ENCODE data around the gene CLDN2.
"Not testable (repeated sequence)": the region's sequence is repeated elsewhere in the genome, so short reads cannot be mapped to it uniquely, and the experiment has no call there.

CLDN2 gene, protein sequence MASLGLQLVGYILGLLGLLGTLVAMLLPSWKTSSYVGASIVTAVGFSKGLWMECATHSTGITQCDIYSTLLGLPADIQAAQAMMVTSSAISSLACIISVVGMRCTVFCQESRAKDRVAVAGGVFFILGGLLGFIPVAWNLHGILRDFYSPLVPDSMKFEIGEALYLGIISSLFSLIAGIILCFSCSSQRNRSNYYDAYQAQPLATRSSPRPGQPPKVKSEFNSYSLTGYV

DNA sequence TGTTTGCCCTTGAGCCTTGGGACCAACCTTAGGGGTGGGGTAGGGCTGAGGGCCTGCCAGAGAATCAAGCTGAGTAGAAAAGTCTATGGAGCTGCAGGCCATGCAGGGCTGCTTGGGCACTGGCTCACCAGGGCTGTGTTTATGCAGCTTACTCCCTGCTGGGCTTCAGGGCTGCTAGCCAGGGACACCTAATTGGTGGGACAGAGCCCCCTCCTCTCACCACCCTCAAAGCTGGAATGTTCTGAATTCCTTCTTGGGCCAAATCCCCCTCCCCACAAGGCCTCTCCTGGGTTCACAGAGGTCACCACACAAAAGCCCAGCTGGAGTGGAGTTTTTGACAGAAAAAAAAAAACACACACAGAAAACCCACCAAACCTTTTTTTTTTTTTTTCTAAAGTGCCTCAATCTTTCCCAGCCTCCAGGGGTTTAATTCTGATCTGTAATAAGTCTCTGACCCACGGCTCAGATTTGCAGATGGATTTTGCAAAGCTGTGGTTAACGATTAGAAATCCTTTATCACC lies at the start of gene CLDN2:
Gene CLDN2, plus strand, starts transcription at position 471 of the 521 bp plus-strand sequence. CDS start 7,827 bp downstream, outside the sequence.
- no peak for DNase-seq

DNA sequence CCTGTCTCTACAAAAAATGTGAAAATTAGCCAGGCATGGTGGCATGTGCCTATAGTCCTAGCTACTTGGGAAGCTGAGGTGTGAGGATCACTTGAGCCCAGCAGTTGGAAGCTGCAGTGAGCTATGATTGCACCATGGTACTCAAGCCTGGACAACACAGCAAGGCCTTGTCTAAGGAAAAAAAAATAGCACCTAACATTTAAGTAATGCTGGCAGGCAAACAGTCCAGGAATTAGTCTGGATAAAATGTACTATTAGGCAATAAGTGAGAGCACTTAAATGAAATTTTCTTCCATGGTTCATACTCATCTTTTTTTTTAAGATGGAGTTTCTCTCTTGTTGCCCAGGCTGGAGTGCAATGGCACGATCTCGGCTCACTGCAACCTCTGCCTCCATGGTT lies 47.4 kb upstream of the CLDN2 start:
- not testable (repeated sequence) for DNase-seq

DNA sequence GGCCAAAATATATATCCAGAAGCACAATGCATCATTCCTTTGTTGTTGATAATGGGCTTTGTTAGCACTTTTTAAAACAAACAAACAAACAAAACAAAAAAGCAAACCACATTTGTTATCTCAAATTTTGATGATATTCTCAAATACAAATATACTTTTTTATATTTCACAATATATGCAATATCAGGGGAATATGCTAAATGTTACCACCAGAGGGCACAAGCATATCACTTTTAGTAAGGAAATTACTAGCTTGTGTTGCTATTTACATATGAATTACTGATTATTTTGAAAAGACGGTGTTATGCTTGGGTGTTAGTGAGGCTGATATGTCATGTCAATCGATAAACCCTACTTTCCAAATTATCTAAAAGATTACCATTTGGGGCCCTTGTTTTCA lies 46.1 kb upstream of the CLDN2 start:
- DNase-seq = peak in 1 of 2 experiments; percentile 16

DNA sequence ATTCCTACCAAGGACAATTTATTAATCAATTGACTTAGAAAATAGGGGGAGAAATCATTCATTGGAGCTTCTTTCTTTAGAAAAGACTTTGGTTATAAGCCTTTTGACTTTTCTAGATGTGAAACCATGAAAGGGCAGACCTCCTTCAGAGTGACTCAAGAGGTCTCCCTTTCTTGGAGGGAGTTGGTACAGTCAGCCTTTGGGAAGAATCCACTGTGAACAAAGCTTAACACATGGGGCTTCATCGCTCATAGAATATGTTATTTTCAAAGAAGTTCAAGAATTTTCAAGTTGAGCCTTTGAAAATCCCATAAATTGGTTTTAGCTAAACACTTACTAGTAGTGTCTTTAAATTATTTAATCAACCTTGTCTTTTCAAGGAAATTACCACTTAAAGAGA lies 45.1 kb upstream of the CLDN2 start:
- no peak for DNase-seq

DNA sequence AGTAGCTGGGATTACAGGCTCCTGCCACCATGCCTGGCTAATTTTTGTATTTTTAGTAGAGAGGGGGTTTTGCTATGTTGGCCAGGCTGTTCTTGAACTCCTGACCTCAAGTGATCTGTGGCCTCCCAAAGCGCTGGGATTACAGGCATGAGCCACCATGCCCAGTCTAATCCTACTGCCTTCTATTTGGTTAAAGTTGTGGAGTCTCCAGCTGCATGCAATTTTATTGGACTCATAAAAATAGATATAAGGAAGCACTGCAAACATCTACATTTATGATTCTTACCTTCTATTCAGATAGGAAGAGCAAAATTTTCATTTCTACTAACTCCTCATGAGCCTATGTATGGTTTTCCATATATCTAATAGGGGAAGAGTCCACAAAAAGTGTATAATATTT lies 30.7 kb upstream of the CLDN2 start:
- no peak for DNase-seq

DNA sequence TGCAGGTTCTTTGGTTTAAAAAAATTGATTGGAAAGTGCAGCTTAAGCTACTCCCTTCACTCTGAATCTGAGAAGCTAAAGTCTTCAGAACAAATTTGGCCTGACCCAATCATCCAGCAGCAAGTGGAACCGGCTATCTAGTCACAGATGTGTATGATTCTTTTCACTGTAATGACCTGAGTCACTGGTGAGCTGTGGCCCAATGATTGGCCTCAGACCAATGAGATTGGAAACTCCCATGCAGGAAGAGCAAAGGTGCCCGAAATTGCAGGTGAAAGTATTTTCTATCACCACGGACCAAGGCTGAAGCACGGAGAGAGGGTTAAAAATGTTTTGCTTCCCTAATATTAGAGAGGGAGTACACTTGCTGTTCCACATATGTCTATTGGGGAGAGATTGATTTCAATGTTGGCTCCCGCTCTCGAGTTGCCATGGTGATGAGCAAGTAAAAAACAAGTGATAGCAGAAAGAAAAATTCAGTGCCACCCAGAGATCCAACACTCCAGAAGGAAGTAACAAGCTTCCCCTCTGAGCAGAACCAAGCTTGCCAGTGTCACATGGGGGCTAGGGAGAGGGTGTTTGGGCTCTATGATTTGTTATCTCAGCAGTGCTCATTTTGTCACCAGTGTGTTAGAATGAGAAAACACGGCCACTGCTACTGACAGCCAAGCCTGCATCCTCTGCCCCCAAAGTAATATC lies 28.3 kb upstream of the CLDN2 start:
- peak in 1 of 2 experiments; percentile 1 for DNase-seq

DNA sequence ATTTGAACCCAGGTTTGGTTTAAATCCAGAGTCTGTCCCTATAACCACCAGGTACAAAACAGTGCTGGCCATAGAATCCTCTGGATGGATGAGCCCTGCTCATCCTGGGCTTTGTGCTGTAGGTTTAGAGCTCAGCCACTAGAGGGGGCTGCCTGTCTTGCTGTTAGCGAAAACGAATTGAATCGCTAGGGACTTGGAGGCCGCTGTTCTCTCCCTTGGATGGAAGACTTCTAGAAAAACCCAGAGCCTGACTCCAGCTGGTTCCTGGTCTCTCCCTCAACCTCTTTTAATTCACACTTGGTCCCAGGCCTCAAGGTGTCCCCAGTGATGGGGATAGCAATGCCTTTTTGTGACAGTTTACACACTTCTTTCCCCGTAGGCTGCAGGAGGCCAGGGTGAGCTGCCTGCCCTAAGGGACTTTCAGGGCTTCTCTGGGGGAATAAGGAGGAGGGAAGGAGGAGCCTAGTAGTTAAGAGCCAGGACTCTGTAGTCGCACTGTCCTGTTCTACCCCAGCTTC lies 25.8 kb upstream of the CLDN2 start:
- DNase-seq = peak; percentile 20 to 76

DNA sequence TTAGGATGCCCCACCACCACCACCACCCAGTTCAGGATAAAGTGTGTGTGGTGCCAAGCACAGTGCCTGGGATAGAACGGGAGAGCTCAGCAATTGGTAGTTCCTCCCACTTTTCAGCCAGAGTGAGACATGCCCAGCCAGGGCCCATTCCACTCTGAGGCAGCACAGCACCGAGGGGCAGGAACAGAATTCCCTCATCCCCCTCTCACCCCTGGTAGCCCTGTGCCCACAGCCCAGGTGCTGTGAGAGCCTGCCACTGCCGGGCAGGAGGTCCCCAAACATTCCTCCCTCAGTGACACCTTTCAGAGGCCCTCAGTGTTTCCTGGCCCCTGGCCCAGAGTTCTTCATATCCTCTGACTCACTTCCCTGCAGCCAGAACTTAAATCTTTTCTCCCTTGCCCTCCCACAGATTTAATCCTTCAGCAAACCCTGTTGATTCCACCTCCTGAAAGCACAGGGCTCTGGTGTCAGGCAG lies 25.2 kb upstream of the CLDN2 start:
- no peak for DNase-seq

DNA sequence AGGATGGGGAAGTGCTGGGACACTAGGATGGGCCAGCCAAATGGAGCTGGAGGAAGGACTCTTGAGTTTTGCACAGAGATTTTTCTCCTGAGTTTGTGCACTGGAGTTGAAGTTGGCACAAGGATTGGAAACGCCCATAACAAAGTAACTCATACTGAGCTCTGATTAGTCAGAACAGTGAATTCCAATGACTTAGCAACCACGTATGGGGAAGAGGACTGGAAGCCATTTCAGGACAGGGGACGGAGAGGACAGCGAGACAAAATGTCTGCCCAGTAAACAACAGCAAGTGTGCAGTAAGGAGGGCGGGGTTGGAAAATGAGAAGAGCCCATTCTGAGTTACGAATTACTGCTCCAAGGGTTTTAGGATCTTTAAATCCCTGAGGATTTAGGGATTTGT lies 22.9 kb upstream of the CLDN2 start:
- no peak for DNase-seq

DNA sequence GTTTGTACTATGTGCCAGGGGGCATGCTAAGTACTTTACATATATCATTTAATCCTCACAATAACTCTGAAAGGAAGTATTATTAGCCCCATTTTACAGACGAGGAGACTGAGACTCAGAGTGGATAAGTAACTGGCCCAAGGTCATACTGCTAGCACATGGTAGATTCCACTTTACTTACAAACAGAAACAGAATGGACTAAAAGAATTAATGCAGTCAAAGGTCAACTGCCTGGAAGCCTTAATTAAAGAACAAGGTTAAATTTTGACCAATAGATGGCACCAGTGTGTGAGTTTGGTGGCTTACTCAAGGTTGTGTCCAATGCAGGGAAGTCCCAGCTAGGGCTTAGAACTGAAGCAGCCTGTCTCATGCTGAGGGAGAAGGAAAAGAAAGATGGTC lies 21.7 kb upstream of the CLDN2 start:
- DNase-seq = peak; percentile 7 to 61

DNA sequence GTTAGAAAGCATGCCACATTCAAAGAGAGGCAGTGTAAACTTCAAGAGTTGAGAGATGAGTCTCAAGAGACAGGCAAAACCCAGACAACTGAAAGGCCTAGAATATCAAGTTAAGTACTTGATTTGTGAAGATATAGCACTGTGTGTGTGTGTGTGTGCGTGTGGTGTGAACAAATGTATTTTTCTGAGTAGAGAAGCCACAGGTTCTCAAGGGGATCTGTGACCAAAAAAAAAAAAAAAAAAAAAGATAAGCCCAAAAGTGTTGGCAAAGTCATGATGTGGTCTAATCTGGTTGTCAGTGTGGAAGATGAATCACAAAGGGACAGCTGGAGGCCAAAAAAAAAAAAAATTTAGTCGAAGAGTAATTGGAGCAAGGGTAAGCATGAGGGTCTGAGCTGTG lies 20.9 kb upstream of the CLDN2 start:
- no peak for DNase-seq

DNA sequence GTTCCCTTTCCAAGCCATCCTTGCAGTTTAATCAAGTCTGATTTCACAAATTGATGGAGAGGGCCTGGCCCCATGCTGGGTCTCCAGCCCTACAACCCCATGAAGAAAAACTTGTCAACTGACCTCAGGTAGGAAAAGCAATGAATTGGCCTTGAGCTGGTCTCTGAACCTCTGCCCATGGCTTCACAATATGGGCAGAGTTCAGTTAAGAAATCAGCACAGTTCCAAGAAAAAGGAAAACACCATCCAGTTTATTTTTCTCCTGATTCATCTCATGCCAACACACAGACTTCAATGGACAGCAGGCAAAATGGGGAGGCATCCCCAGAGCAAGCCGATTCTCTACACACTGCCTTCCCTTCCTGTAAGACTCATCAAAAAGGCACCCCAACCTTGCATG lies 20.4 kb upstream of the CLDN2 start:
- no peak for DNase-seq

DNA sequence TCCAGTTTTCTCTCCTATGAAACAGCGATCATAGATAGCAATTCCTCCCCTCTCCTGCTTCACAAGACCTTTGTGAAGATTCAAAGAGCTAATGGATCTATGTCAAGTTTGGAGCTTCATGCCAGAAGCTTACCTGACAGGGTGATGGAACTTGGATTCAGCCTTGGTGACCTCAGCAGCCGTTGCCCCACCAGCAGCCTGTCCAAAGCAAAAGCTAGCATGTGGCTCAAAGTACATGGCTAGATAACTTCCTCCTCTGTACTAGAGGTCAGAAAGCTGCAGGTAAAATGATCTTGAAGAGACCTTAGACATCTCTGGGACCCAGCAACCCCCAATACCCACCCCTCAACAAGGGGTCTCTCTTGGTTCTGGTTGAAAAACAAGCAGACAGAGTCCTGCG lies 18.9 kb upstream of the CLDN2 start:
- DNase-seq = no peak

DNA sequence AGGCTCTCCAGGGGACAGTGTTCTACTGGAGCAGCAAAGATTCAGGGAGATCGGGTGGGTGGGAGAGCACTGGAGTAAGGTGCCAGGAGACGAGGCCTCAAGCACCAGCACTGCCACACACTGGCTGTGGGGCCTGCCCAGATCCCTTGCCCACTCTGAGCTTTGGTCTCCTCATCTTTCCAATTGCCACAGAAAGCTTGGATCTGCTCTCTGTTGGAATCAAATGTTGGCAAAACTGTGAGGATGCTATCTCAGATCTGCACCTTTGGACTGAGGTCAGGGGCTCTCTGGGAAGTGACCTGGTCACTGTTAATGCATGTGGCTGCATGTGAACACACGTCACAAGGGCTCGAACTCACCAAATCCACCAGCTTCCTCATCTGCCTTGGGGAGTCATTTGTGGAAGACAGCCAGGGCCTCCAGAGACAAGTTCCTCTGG lies 18.4 kb upstream of the CLDN2 start:
- DNase-seq = no peak

DNA sequence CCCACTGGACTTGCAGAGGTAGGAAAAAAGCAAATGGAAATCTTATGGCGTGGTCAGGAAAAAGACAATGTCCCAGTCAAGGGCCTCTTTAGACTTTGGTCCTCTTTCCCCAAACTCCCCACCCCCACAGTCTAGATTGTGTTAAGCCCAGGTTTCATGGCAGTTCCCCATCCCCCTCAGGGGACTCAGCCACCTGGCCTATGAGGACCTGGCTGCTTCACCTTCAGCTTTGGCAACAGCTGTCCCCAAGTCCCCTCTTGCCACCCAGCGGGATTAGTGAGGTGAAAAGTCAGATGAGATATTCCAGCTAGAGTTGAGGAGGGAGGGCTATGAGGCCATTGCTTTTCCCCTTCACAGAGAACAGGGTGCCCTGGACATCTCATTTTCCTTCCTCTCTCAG lies 17.5 kb upstream of the CLDN2 start:
- no peak for DNase-seq

DNA sequence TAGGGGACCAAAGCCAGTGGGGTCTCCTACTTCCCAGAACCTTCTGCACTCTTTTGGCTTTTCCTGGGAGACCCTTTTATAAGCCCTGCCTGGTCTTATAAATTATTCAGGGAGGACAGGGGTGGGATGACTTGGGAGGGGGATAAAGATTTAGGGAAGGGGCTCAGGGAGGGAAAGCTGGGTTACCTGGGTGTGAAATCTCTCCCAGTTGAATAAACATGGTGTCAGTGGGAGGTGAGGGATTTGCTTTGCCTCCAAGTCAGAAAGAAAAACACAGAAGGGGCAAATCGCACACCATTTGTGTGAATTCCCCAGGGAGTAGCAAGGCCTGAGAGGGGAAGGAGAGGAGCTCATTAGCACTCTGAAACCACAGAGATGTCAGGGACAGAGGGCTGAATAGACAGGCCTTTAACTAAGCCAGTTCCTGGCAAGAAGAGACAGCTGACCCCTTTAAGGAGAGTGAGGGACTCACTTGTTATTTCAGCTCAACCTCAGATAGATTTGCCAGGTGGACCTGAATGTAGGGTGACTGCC lies 16.8 kb upstream of the CLDN2 start, which contains the start of gene RIPPLY1:
Gene RIPPLY1, minus strand, starts transcription at position 51 of the 534 bp plus-strand sequence. CDS start 54 bp downstream, outside the sequence.
- DNase-seq = no peak

DNA sequence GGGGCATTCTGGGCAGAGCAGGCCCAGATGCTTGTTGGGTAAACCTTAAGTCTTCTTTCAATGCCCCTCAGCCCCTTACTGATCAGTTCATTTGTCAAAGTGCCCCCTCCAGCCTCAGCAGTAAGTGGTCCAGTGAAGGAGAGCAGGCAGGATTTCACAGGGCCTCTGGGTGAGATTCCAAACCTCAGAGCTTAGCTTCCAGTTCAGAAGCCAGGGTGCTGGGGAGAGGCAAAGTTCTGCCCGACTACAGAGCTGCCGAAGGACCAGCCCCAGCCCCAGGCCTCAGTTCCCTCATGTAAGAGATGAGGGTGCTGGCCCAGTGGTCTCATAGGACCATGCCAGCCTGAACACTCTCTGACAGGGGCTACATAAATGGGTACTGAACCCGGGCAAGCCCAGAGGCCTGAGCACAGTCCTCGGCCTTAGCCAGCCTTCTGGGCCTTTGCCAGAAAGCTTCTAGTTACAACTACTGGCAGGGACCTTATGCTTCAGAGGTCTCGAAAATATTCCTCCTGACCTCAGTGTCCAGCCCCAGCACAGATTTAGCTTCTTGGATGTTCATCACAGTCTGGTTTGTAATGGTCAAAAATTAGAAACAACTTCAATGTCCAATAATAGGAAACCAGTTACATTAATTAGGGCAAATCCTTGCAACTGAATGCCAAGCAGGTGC lies 16.2 kb upstream of the CLDN2 start:
- DNase-seq = no peak

DNA sequence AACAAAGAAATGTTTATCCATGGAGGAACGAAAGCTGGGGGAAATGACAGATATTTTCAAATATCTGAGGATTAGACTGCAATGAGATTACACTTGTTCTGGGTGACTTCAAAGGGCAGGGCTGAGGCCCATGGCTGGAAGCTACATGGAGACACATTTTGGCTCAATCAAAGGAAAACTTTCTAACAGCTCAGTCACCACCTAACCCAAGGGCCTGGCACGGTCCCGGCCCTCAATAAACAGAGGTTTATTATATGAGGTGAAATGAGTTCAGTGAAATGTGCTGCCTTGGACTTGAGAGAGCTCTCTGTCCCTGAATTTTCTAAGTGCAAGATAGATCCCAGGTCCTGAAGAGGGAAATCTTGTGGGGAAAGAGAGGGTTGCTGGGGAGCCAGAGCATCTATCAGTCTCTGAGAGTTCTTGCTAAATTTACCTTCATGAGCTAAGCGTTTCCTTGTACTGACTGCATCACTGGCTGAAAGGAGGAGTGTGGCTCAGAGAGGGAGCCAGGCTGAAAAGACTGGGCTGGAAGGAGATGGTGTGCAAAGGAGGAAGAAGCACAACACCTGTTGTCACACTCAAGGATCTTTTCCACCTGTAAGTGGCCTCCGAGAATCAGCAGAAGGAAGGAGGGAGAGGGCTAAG lies 15.0 kb upstream of the CLDN2 start:
- DNase-seq = no peak

DNA sequence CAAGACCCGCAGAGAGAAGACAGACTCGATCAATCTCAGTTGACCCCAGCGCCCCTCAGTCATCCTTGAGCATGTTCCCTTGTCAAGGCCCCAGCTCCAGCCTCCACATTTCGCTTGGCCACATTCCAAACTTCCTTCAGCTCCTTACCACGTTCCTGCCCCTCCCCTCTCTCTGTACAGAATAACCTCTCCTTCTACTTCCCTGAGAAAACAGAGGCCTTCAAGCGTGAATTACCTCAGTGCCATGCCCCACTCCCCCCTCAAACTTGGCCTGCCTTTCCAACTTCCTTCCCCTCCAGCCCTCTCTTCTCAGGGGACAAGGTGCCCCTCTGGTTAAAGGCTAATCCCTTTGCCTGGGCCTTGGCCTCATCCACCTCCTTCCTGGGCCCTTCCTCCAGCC lies 13.8 kb upstream of the CLDN2 start:
- DNase-seq = no peak

DNA sequence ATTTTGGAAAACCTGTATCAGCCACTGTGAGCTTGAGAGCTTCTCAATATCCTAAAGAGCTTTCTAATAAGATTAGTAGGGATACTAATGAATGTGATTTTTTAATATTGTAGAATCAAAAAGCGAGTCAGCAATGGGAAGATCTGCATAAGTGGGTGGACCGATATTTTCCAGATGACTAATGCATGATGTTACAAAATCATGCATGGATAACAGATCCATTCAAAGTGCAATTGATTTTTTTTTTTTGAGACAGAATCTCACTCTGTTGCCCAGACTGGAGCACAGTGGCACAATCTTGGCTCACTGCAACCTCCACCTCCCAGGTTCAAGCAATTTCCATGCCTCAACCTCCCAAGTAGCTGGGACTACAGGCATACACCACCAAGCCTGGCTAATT lies 7.3 kb upstream of the CLDN2 start:
- DNase-seq = no peak

DNA sequence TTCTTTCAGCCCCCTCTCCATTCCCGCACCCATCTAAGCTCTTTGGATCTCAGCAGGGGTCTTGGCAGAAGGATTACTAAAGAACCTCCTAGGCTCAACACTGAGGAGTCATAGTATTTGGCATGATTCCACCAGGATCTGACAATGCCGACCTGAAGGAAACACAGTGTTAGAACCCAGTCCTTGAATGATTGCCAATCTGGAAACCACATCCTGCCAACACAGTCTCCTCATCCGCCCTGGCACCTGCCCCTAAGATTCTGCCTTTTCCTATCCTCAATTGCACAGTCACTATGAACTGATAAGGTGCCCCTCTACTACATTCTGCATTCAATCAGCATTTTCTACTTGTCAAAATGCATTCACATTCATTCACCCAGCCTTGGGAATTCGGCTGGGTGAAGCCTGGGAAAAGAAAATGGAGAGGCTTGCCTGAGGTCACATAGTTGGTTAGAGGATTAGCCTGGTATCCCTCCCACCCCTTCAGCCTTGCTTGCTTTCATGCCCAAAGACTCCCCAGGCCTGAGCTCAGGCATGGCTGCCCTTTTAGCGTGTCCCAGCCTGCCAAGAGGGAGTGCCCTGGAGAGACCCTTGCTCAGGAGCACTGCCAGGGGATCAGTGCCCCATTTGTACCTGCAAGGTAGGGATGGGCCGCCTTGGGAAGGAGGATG lies 2.2 kb upstream of the CLDN2 start:
- peak in 1 of 2 experiments; percentile 50 for DNase-seq

DNA sequence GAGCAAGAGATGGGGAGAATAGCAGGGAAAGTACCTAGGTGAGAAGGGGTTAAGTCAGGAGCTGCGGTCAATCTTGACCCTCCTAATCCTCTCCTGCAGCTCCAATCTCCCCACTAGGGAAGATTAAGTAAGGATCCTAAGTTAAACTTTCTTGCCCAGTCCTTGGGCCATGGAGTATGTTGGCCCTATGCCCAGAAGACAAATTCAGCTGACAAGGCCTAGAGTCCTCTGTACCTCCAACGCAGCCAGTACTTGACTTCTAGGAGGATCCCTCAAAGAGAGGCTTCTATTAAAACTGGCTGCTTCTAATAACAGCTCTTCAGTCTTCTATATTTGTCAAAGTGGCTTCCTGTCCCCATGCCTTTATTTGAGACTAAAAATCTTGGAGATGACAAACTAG lies 1.4 kb downstream of the CLDN2 start:
- no peak for DNase-seq
